ENCODE results near the gene WNT11.

Gene WNT11

DNA sequence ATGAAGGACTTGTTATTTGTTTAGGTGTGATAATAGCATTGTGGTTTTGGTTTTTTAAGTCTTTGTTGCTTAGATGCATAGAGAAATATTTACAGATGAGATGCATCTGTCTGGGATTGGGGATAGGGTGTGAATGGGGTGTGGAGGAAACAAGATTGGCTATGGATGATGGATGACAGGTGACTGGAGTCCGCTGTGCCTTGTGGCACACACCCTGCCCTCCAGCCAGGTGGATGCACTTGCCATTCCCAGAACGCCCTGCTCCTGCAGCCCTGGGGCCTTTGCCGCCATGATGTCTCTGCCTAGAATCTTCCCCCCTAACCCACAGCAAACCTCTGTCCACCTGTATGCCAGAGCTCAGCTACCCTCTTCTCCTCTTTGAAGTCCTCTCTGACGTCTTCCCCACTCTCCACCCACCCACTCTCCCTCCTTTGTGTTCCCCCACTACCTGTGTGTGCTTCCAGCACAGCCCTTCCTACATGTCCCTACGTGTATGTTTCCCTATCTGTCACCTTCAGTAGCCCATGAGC lies 54.7 kb downstream of the WNT11 start:
- DNase-seq = no peak

DNA sequence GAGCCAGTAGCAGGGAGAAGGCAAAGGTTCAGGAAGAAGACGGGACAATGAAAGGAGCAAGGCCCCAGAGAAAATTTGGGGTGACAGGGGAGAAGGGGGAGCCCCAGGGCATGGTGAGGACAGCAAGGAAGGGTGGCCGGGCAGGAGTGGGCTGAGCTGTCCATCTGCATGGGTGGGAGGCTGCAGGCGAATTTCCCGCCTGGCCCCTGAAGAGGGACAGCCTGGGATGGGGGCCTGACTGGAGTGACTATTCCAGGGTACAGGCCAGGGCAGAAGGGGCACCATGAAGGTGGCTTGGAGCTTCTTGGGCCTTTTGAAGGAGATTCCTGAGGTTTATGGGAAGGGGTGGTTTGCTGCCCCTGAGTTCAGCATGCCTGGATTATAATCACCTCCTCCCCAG lies 56.2 kb downstream of the WNT11 start:
- DNase-seq = no peak

DNA sequence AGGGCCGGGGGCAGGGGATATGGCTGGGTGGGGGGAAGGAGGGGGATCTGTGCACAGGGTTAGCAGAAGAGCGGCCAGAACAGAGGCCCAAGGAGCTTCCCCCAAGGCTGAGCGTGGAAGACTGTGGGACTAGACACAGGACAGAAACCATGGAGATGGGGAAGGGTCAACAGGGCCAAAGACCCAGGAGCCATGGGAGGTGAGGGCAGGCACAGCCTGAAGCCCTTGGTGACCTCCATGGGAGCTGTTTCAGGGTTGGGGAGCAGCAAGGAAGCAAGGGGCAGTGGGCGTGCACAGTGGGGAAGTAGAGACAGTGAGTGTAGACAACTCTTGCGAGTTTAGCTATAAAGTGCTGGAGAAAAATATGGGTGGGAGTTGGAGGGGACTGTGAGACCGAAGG lies 56.6 kb downstream of the WNT11 start:
- no peak for DNase-seq

DNA sequence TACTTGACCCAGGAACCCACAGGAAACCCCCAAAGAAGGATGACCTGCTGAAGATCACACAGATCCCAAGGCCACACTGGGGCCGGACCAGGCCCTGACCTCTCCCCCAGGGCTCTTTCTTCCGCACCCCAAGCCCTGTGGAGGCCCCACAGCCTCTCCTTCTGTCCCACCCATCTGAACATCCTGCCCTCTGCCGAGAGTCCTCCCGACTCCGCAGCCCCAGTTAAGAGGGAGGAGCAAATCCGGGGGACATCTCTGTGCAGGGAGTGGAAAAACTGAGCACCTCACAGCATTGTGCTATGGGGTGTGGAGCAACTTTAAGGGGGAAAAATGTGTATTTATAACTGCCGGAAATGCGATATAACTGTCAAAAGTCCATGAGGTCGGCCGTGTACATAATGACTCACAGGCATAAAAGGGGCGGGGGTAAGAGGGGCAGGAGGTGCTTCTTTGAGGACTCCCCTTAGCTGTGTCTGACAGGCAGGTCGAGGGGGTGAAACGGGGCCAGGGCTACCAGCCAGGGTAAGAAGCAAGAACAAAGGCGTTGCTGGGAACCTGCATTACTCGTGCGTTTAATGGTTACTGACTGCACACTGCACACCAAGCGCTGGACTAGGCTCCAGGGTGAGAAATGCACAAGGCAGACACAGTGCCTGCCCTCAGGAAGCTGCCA lies 57.2 kb downstream of the WNT11 start:
- no peak for DNase-seq

DNA sequence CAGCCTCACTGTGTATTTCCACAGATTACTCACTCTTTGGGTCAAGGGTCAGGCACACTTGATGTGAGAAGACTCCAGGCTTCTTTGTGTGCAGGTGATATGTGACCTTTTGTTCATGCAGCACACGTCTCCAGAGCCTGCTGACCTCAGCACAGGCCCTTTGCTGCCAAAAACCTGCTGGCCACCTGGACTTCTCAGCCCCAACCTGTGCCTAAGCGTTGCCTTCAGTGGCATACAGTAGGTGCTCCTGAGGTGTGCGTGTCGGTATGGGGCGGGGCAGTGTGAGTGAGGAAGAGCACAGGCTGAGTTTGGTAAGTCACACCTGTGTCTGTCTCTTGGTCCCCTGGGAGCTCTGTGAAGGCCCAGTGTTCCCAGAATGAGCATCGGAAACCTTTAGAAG lies 58.1 kb downstream of the WNT11 start:
- no peak for DNase-seq

DNA sequence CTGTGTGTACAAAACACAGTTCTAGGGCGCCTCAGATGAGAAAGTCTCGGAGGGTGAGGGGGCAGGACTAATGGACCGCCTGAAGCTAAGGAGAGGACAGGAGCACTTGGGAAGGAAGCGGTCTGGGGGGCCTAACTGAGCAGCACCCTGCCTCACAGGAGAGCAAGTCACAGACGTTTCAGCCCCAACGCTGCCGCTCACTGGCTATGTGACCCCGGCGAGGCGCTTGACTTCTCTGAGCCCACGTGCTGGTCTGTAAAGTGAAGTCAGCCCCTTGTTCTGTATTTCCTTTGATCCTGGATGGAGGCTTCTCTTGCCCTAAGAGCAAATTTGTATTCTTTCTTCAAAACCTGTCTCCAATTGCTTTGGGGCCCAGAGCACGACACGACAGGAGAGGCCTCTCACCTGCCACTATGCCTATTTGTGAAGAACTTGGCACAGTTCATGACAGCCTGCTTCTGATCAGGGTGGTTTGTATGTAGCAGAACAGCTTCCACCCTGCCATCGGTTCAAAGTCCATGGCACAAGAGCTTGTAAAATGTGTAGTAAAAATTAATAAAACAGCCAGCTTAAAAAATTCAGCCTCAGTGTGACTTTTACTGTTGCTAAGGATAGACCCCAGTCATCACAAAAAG lies 59.1 kb downstream of the WNT11 start:
- no peak for DNase-seq

DNA sequence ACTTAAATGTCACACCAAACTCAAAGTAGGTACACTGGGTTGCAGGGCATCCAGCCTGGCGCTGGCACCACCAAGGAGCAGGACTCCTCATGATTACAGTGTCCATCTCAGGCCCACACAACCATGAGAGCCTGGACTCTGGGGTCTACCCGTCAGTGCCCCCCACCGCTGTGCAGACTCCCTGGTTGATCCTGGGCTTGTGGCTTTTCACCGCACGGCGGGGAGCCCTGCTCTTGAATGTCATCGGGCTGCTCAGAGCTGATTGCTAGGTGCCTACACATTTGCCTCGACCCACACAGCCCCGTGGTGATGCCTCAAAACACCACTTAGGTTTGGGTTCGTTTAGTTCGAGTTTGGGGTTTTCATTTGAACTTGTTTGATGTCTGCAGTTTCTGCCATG lies 63.0 kb downstream of the WNT11 start:
- DNase-seq = no peak

DNA sequence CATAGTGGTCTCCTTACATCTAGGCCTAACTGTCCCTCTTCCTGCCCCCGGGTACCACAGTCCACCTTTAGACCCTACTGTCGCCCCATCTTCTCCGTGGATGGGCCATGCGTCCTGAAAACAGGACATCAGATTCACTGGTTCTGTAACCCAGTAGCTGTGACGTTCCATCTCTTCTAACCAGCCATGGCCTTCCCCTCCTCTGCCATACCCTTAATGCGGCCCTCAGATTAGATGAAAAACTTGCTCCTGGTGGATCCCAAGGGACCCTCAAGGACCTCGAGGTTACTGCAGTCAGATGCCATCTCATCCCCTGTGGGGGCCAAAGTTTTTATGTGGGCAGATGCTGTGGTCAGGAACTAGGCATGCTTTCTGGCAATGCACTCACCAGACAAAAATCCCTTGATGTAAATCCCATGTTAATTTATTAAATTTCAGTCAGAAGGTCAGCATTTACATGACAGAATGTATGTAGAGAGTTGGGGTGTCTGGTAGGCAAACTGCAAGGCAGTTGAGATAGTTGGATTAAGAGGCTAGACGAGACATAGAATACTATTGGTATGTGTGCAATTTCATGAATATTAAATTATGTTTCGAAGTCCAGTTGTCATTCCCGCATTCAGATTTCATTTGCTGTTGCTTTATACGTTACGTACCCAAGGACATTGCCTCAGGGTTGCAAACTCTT lies 64.3 kb downstream of the WNT11 start:
- DNase-seq = no peak

DNA sequence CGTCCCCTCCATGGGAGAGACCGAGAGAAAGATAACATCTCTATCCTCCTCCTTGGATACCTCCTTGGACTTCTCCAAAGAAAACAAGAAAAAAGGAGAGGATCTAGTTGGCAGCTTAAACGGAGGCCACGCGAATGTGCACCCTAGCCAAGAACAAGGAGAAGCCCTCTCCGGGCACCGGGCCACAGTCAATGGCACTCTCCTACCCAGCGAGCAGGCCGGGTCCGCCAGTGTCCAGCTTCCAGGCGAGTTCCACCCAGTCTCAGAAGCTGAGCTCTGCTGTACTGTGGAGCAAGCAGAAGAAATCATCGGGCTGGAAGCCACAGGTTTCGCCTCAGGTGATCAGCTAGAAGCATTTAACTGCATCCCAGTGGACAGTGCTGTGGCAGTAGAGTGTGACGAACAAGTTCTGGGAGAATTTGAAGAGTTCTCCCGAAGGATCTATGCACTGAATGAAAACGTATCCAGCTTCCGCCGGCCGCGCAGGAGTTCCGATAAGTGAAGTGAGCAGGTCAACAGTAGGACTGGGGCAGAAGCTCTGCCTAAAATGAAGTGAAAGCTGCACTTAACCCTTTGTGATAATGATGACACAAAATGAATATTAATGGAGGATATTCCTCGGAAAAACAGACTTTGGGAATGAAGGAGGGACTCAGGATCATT lies 65.3 kb downstream of the WNT11 start:
- DNase-seq = no peak

DNA sequence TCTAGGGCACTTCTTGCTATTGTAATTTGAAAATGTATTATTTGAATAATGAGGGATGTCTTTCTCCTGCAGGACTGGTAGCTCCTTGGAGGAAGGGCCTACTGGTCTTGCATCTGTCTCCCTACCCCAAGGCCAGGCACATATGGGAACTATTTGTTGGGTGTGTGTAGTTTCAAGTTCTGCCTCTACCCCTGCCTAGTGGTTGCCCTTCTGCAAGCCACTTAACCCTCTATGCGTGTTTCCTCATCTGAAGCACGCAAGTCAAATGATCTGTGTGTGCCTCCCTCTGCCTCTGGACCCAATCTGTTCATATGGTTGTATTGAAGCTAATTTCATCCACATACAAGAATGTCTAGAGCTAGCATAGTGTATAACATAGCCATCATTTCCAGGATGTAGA lies 67.0 kb downstream of the WNT11 start:
- DNase-seq = no peak
